ENCODE data around the gene LRRN3. TPM values are rescaled to one million over a fixed set of nuclear protein-coding genes. Genes with fewer than 3 reads are reported as not detected.

The LRRN3 gene
- total and polyA plus RNA-seq, 2 experiments from 2014 or later: 0.40 TPM; not detected in 1

DNA sequence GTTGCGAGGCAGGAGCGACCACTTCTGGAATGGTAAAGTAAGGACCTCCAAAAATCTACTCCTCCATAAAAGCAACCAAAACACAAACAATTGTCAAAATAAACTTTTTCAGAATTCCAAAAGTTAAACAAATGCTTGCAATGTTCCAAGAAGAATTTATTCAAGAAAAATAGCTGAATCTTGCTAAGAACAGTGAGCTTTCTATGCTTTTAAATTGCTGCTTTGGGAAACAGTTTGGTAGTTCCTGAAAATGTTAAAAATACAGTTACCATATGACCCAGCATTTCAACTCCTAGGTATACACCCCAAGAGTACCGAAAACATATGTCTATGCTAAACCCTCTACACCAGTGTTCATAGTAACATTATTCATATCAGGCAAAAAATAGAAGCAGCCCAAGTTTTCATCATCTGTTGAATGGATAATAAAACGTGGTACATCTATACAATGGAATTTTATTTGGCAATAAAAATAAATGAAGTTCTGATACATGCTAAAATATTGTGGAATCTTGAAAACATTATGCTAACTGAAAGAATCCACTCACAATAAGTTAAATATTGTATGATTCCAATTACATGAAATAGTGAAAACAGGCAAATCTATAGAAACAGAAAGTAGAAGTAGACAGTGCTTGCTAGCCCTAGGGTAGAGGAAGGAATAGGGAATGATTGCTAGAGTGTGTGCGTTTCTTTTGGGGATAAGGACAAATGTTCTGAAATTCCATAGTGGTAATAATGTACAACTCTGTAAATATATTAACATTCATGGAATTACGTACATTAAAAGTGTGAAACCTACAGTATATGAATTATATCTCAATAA, 57.0 kb downstream of the LRRN3 start:
- Mint-ChIP-seq H3K27me3 (ENCODE audit: insufficient read depth, low read depth, poor library complexity) (peaks cover 2% of the 10 kb centered on the region), H3K36me3 (ENCODE audit: low read depth) (no peaks in the 10 kb centered on the region), H3K4me3 (no peak overlapping the region), H3K9me3 (no peaks in the 10 kb centered on the region), H3K27ac (no peak overlapping the region), H3K4me1 (0 out of 3 replicates have a peak, but pooled peaks cover 2% of the 10 kb centered on the region)
- no peak overlapping the region for H3K27ac ChIP-seq (ENCODE audit: low read depth)
- TF ChIP-seq, protein P1, sequence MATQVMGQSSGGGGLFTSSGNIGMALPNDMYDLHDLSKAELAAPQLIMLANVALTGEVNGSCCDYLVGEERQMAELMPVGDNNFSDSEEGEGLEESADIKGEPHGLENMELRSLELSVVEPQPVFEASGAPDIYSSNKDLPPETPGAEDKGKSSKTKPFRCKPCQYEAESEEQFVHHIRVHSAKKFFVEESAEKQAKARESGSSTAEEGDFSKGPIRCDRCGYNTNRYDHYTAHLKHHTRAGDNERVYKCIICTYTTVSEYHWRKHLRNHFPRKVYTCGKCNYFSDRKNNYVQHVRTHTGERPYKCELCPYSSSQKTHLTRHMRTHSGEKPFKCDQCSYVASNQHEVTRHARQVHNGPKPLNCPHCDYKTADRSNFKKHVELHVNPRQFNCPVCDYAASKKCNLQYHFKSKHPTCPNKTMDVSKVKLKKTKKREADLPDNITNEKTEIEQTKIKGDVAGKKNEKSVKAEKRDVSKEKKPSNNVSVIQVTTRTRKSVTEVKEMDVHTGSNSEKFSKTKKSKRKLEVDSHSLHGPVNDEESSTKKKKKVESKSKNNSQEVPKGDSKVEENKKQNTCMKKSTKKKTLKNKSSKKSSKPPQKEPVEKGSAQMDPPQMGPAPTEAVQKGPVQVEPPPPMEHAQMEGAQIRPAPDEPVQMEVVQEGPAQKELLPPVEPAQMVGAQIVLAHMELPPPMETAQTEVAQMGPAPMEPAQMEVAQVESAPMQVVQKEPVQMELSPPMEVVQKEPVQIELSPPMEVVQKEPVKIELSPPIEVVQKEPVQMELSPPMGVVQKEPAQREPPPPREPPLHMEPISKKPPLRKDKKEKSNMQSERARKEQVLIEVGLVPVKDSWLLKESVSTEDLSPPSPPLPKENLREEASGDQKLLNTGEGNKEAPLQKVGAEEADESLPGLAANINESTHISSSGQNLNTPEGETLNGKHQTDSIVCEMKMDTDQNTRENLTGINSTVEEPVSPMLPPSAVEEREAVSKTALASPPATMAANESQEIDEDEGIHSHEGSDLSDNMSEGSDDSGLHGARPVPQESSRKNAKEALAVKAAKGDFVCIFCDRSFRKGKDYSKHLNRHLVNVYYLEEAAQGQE (IDR thresholded peaks at IDR 0.05; ENCODE audit: unreplicated experiment): no peak
- TF ChIP-seq JUNB (IDR thresholded peaks at IDR 0.05; ENCODE audit: unreplicated experiment): no peak
- no peak for TF ChIP-seq POLR2AphosphoS5 (IDR thresholded peaks at IDR 0.05; ENCODE audit: low read depth)
- TF ChIP-seq EZH2 (IDR thresholded peaks at IDR 0.05; ENCODE audit: low read depth, unreplicated experiment): no peak
- TF ChIP-seq, protein P2, sequence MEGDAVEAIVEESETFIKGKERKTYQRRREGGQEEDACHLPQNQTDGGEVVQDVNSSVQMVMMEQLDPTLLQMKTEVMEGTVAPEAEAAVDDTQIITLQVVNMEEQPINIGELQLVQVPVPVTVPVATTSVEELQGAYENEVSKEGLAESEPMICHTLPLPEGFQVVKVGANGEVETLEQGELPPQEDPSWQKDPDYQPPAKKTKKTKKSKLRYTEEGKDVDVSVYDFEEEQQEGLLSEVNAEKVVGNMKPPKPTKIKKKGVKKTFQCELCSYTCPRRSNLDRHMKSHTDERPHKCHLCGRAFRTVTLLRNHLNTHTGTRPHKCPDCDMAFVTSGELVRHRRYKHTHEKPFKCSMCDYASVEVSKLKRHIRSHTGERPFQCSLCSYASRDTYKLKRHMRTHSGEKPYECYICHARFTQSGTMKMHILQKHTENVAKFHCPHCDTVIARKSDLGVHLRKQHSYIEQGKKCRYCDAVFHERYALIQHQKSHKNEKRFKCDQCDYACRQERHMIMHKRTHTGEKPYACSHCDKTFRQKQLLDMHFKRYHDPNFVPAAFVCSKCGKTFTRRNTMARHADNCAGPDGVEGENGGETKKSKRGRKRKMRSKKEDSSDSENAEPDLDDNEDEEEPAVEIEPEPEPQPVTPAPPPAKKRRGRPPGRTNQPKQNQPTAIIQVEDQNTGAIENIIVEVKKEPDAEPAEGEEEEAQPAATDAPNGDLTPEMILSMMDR (conservative IDR thresholded peaks at IDR 0.05; ENCODE audit: low read depth in 2 of 2): no peak
- no peak for TF ChIP-seq EZH2phosphoT487 (IDR thresholded peaks at IDR 0.05; ENCODE audit: unreplicated experiment)
- no peak for TF ChIP-seq STAT1 (IDR thresholded peaks at IDR 0.05; ENCODE audit: unreplicated experiment)
- no peak for TF ChIP-seq CREB1 (CRISPR knock-in tag; IDR thresholded peaks at IDR 0.05; ENCODE audit: low read depth)
- TF ChIP-seq, protein P3, sequence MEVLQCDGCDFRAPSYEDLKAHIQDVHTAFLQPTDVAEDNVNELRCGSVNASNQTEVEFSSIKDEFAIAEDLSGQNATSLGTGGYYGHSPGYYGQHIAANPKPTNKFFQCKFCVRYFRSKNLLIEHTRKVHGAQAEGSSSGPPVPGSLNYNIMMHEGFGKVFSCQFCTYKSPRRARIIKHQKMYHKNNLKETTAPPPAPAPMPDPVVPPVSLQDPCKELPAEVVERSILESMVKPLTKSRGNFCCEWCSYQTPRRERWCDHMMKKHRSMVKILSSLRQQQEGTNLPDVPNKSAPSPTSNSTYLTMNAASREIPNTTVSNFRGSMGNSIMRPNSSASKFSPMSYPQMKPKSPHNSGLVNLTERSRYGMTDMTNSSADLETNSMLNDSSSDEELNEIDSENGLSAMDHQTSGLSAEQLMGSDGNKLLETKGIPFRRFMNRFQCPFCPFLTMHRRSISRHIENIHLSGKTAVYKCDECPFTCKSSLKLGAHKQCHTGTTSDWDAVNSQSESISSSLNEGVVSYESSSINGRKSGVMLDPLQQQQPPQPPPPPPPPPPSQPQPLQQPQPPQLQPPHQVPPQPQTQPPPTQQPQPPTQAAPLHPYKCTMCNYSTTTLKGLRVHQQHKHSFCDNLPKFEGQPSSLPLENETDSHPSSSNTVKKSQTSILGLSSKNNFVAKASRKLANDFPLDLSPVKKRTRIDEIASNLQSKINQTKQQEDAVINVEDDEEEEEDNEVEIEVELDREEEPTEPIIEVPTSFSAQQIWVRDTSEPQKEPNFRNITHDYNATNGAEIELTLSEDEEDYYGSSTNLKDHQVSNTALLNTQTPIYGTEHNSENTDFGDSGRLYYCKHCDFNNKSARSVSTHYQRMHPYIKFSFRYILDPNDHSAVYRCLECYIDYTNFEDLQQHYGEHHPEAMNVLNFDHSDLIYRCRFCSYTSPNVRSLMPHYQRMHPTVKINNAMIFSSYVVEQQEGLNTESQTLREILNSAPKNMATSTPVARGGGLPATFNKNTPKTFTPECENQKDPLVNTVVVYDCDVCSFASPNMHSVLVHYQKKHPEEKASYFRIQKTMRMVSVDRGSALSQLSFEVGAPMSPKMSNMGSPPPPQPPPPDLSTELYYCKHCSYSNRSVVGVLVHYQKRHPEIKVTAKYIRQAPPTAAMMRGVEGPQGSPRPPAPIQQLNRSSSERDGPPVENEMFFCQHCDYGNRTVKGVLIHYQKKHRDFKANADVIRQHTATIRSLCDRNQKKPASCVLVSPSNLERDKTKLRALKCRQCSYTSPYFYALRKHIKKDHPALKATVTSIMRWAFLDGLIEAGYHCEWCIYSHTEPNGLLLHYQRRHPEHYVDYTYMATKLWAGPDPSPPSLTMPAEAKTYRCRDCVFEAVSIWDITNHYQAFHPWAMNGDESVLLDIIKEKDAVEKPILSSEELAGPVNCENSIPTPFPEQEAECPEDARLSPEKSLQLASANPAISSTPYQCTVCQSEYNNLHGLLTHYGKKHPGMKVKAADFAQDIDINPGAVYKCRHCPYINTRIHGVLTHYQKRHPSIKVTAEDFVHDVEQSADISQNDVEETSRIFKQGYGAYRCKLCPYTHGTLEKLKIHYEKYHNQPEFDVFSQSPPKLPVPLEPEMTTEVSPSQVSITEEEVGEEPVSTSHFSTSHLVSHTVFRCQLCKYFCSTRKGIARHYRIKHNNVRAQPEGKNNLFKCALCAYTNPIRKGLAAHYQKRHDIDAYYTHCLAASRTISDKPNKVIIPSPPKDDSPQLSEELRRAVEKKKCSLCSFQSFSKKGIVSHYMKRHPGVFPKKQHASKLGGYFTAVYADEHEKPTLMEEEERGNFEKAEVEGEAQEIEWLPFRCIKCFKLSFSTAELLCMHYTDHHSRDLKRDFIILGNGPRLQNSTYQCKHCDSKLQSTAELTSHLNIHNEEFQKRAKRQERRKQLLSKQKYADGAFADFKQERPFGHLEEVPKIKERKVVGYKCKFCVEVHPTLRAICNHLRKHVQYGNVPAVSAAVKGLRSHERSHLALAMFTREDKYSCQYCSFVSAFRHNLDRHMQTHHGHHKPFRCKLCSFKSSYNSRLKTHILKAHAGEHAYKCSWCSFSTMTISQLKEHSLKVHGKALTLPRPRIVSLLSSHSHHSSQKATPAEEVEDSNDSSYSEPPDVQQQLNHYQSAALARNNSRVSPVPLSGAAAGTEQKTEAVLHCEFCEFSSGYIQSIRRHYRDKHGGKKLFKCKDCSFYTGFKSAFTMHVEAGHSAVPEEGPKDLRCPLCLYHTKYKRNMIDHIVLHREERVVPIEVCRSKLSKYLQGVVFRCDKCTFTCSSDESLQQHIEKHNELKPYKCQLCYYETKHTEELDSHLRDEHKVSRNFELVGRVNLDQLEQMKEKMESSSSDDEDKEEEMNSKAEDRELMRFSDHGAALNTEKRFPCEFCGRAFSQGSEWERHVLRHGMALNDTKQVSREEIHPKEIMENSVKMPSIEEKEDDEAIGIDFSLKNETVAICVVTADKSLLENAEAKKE (CRISPR knock-in tag; IDR thresholded peaks at IDR 0.05): no peak
- TF ChIP-seq NANOG (IDR thresholded peaks at IDR 0.05; ENCODE audit: borderline replicate concordance): no peak
- TF ChIP-seq ZNF331 (CRISPR knock-in tag; IDR thresholded peaks at IDR 0.05; ENCODE audit: low read depth): no peak
- no peak for TF ChIP-seq ZNF114 (CRISPR knock-in tag; IDR thresholded peaks at IDR 0.05)
- no peaks in the 10 kb centered on the region for H3K9me2 ChIP-seq (ENCODE audit: insufficient read depth)
- no peaks in the 10 kb centered on the region for H3F3A ChIP-seq (replicated peaks; ENCODE audit: low read depth)
- no peaks in the 10 kb centered on the region for H4K20me1 ChIP-seq (replicated peaks; ENCODE audit: insufficient read depth)
- H3K4me3 ChIP-seq: no peak overlapping the region
- H3K79me2 ChIP-seq (replicated peaks; ENCODE audit: insufficient read depth): no peaks in the 10 kb centered on the region
- H3K27me3 ChIP-seq (ENCODE audit: insufficient read depth): no peaks in the 10 kb centered on the region
- H3K4me1 ChIP-seq (ENCODE audit: insufficient read depth): no peaks in the 10 kb centered on the region
- ATAC-seq: no peak
- no peak for DNase-seq (ENCODE audit: low spot score)
- no peak overlapping the region for H2AFZ ChIP-seq
- no peak overlapping the region for H3K4me2 ChIP-seq
- no peaks in the 10 kb centered on the region for H3K36me3 ChIP-seq (ENCODE audit: insufficient read depth)

Measured in GM23338 (cell line).